ENCODE measurements around the gene PRPH.

The PRPH gene

GRCh38 chr12:49322708-49323523, 28.0 kb downstream of the PRPH start, which contains the start of gene TROAP:
TROAP (plus strand) TSS chr12:49323255; CDS start chr12:49323609, 354 bp downstream.
- no peak within 1 kb of the TSS for H3K27ac ChIP-seq (ENCODE audit: low read depth, low read length)
- no peaks in the 10 kb centered on the region for H3K27me3 ChIP-seq (ENCODE audit: control insufficient read depth in 5 of 5, insufficient read depth in 4 of 5, low read length in 5 of 5)
- peak within 1 kb of the TSS; percentile 75 to 82 (median 79) for H3K4me3 ChIP-seq (ENCODE audit: low read depth in 1 of 5, low read length in 5 of 5)
- no peaks in the 10 kb centered on the region for H3K36me3 ChIP-seq (ENCODE audit: control insufficient read depth in 5 of 5, insufficient read depth in 5 of 5, low read length in 5 of 5)
- H3K9ac ChIP-seq (ENCODE audit: low read length in 5 of 5), result peak within 1 kb of the TSS in 4 of 5 donors; percentile 55 to 86 (median 78)
- H3K4me1 ChIP-seq (ENCODE audit: control insufficient read depth in 5 of 5, insufficient read depth in 5 of 5, low read length in 5 of 5), result peaks cover 0 to 19% (median 15%) of the 10 kb centered on the region in 5 donors
- H3K9me3 ChIP-seq (ENCODE audit: control insufficient read depth in 5 of 5, low read length in 5 of 5), result no peaks in the 10 kb centered on the region

DNA sequence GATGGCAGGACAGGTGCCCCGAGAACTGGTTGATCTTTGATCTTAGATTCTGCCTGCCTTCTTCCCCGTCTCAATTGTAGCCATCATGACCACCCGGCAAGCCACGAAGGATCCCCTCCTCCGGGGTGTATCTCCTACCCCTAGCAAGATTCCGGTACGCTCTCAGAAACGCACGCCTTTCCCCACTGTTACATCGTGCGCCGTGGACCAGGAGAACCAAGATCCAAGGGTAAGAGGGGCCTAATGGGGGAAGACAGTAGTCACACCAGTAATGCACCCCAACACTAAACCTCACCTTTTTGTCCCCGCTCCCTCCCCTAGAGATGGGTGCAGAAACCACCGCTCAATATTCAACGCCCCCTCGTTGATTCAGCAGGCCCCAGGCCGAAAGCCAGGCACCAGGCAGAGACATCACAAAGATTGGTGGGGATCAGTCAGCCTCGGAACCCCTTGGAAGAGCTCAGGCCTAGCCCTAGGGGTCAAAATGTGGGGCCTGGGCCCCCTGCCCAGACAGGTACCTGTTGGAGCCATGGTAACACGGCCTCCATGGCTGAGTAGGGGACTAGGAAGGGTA, 28.7 kb downstream of the PRPH start:
- Histone ChIP-seq H3K36me3 (ENCODE audit: control insufficient read depth in 5 of 5, insufficient read depth in 5 of 5, low read length in 5 of 5) (no peaks in the 10 kb centered on the region), H3K4me3 (ENCODE audit: low read depth in 1 of 5, low read length in 5 of 5) (peak overlapping the region; percentile 65 to 82 (median 77)), H3K9ac (ENCODE audit: low read length in 5 of 5) (peak overlapping the region in 4 of 5 donors; percentile 31 to 74 (median 49)), H3K9me3 (ENCODE audit: control insufficient read depth in 5 of 5, low read length in 5 of 5) (no peaks in the 10 kb centered on the region), H3K27me3 (ENCODE audit: control insufficient read depth in 5 of 5, insufficient read depth in 4 of 5, low read length in 5 of 5) (no peaks in the 10 kb centered on the region), H3K4me1 (ENCODE audit: control insufficient read depth in 5 of 5, insufficient read depth in 5 of 5, low read length in 5 of 5) (peaks cover 0 to 19% (median 15%) of the 10 kb centered on the region in 5 donors), H3K27ac (ENCODE audit: low read depth, low read length) (no peak overlapping the region)

DNA sequence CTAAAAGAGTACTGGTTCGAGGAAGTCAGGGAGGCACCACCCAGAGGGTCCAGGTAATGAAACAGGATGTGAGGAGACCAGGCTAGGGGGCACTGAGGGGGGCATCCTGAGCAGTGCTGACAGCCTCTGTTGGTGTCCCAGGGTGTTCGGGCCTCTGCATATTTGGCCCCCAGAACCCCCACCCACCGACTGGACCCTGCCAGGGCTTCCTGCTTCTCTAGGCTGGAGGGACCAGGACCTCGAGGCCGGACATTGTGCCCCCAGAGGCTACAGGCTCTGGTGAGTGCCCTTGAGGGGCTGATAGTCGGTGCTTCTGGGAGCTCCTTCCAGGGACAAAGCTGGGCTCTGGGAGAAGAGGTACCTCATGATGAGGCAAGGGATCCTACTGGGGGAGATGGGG, 30.7 kb downstream of the PRPH start:
- no peak overlapping the region for H3K4me3 ChIP-seq (ENCODE audit: low read depth in 1 of 5, low read length in 5 of 5)
- H3K9ac ChIP-seq (ENCODE audit: low read length in 5 of 5), result no peak overlapping the region
- H3K27ac ChIP-seq (ENCODE audit: low read depth, low read length), result no peak overlapping the region
- no peaks in the 10 kb centered on the region for H3K36me3 ChIP-seq (ENCODE audit: control insufficient read depth in 5 of 5, insufficient read depth in 5 of 5, low read length in 5 of 5)
- peaks cover 0 to 10% (median 0%) of the 10 kb centered on the region in 5 donors for H3K27me3 ChIP-seq (ENCODE audit: control insufficient read depth in 5 of 5, insufficient read depth in 4 of 5, low read length in 5 of 5)
- H3K4me1 ChIP-seq (ENCODE audit: control insufficient read depth in 5 of 5, insufficient read depth in 5 of 5, low read length in 5 of 5), result peaks cover 0 to 19% (median 15%) of the 10 kb centered on the region in 5 donors
- H3K9me3 ChIP-seq (ENCODE audit: control insufficient read depth in 5 of 5, low read length in 5 of 5), result no peaks in the 10 kb centered on the region

- H3K27me3 ChIP-seq (ENCODE audit: control insufficient read depth in 5 of 5, insufficient read depth in 4 of 5, low read length in 5 of 5), result peaks cover under 1 to 22% (median 5%) of the 10 kb centered on the region in 5 donors
- peaks cover 0 to 22% (median 16%) of the 10 kb centered on the region in 5 donors for H3K4me1 ChIP-seq (ENCODE audit: control insufficient read depth in 5 of 5, insufficient read depth in 5 of 5, low read length in 5 of 5)
- no peak overlapping the region for H3K27ac ChIP-seq (ENCODE audit: low read depth, low read length)
- no peak overlapping the region for H3K9ac ChIP-seq (ENCODE audit: low read length in 5 of 5)
- no peak overlapping the region for H3K4me3 ChIP-seq (ENCODE audit: low read depth in 1 of 5, low read length in 5 of 5)
- no peaks in the 10 kb centered on the region for H3K9me3 ChIP-seq (ENCODE audit: control insufficient read depth in 5 of 5, low read length in 5 of 5)
- no peaks in the 10 kb centered on the region for H3K36me3 ChIP-seq (ENCODE audit: control insufficient read depth in 5 of 5, insufficient read depth in 5 of 5, low read length in 5 of 5)
Measured at GRCh38 chr12:49327368-49327767, 32.4 kb downstream of the PRPH start.

DNA sequence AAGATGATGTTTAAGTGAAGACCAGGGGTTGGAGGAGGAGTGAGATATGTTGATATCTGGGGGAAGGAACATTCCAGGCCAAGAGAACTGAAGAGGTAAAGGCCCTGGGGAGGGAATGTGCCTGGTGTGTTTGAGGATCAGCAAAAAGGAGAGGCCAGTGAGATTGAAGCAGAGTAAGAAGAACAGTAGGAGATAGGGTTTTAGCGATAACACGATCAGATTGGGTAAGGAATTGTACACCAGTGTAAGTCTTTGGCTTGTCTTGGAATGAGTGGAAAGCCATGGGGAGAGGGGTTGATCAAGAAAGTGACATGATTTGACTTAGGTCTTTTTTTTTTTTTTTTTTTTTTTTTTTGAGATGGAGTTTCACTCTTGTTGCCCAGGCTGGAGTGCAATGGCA, 32.9 kb downstream of the PRPH start:
- Histone ChIP-seq H3K36me3 (ENCODE audit: control insufficient read depth in 5 of 5, insufficient read depth in 5 of 5, low read length in 5 of 5) (no peaks in the 10 kb centered on the region), H3K9me3 (ENCODE audit: control insufficient read depth in 5 of 5, low read length in 5 of 5) (no peaks in the 10 kb centered on the region), H3K27ac (ENCODE audit: low read depth, low read length) (no peak overlapping the region)

GRCh38 chr12:49328816-49329215, 33.9 kb downstream of the PRPH start:
- Histone ChIP-seq H3K27me3 (ENCODE audit: control insufficient read depth in 5 of 5, insufficient read depth in 4 of 5, low read length in 5 of 5) (peaks cover 4 to 29% (median 14%) of the 10 kb centered on the region in 5 donors), H3K9me3 (ENCODE audit: control insufficient read depth in 5 of 5, low read length in 5 of 5) (no peaks in the 10 kb centered on the region), H3K4me3 (ENCODE audit: low read depth in 1 of 5, low read length in 5 of 5) (no peak overlapping the region), H3K36me3 (ENCODE audit: control insufficient read depth in 5 of 5, insufficient read depth in 5 of 5, low read length in 5 of 5) (no peaks in the 10 kb centered on the region), H3K27ac (ENCODE audit: low read depth, low read length) (no peak overlapping the region), H3K9ac (ENCODE audit: low read length in 5 of 5) (no peak overlapping the region), H3K4me1 (ENCODE audit: control insufficient read depth in 5 of 5, insufficient read depth in 5 of 5, low read length in 5 of 5) (peaks cover 0 to 18% (median 11%) of the 10 kb centered on the region in 5 donors)

More for the DNA sequence above, 32.9 kb downstream of the PRPH start:
- H3K27me3 ChIP-seq (ENCODE audit: control insufficient read depth in 5 of 5, insufficient read depth in 4 of 5, low read length in 5 of 5), result peaks cover 4 to 26% (median 9%) of the 10 kb centered on the region in 5 donors
- no peak overlapping the region for H3K9ac ChIP-seq (ENCODE audit: low read length in 5 of 5)
- H3K4me3 ChIP-seq (ENCODE audit: low read depth in 1 of 5, low read length in 5 of 5), result no peak overlapping the region
- peaks cover 0 to 21% (median 15%) of the 10 kb centered on the region in 5 donors for H3K4me1 ChIP-seq (ENCODE audit: control insufficient read depth in 5 of 5, insufficient read depth in 5 of 5, low read length in 5 of 5)

- H3K27ac ChIP-seq (ENCODE audit: low read depth, low read length), result no peak overlapping the region
- H3K4me1 ChIP-seq (ENCODE audit: control insufficient read depth in 5 of 5, insufficient read depth in 5 of 5, low read length in 5 of 5), result peaks cover 0 to 18% (median 11%) of the 10 kb centered on the region in 5 donors
- no peak overlapping the region for H3K4me3 ChIP-seq (ENCODE audit: low read depth in 1 of 5, low read length in 5 of 5)
- H3K9ac ChIP-seq (ENCODE audit: low read length in 5 of 5), result no peak overlapping the region
- no peaks in the 10 kb centered on the region for H3K36me3 ChIP-seq (ENCODE audit: control insufficient read depth in 5 of 5, insufficient read depth in 5 of 5, low read length in 5 of 5)
- H3K9me3 ChIP-seq (ENCODE audit: control insufficient read depth in 5 of 5, low read length in 5 of 5), result no peaks in the 10 kb centered on the region
- peaks cover 15 to 40% (median 24%) of the 10 kb centered on the region in 5 donors for H3K27me3 ChIP-seq (ENCODE audit: control insufficient read depth in 5 of 5, insufficient read depth in 4 of 5, low read length in 5 of 5)
Measured at GRCh38 chr12:49330032-49330619, 35.2 kb downstream of the PRPH start.

DNA sequence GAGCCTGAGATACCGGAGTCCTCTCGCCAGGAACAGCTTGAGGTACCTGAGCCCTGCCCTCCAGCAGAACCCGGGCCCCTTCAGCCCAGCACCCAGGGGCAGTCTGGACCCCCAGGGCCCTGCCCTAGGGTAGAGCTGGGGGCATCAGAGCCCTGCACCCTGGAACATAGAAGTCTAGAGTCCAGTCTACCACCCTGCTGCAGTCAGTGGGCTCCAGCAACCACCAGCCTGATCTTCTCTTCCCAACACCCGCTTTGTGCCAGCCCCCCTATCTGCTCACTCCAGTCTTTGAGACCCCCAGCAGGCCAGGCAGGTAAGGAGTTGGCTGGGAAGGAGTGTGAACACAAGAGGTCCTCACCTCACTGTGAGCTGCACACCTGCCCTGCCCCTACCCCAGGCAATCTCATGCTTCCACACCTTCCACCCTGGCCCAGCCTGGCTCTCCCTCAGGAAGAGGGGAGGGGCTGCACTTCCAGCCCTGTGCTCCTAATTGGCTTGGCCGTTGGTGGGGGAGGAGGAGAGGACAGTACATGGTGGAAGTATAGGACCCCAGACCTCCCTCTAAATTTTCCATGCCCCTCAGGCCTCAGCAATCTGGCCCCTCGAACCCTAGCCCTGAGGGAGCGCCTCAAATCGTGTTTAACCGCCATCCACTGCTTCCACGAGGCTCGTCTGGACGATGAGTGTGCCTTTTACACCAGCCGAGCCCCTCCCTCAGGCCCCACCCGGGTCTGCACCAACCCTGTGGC, 35.9 kb downstream of the PRPH start:
- Histone ChIP-seq H3K36me3 (ENCODE audit: control insufficient read depth in 5 of 5, insufficient read depth in 5 of 5, low read length in 5 of 5) (no peaks in the 10 kb centered on the region), H3K9me3 (ENCODE audit: control insufficient read depth in 5 of 5, low read length in 5 of 5) (no peaks in the 10 kb centered on the region), H3K4me3 (ENCODE audit: low read depth in 1 of 5, low read length in 5 of 5) (no peak overlapping the region), H3K27me3 (ENCODE audit: control insufficient read depth in 5 of 5, insufficient read depth in 4 of 5, low read length in 5 of 5) (peaks cover 21 to 47% (median 31%) of the 10 kb centered on the region in 5 donors), H3K27ac (ENCODE audit: low read depth, low read length) (no peak overlapping the region), H3K4me1 (ENCODE audit: control insufficient read depth in 5 of 5, insufficient read depth in 5 of 5, low read length in 5 of 5) (peaks cover 0 to 18% (median 11%) of the 10 kb centered on the region in 5 donors), H3K9ac (ENCODE audit: low read length in 5 of 5) (peak overlapping the region in 1 of 5 donors; percentile 5)

GRCh38 chr12:49331380-49332222, 36.7 kb downstream of the PRPH start:
- no peaks in the 10 kb centered on the region for H3K9me3 ChIP-seq (ENCODE audit: control insufficient read depth in 5 of 5, low read length in 5 of 5)
- peaks cover 0 to 26% (median 15%) of the 10 kb centered on the region in 5 donors for H3K4me1 ChIP-seq (ENCODE audit: control insufficient read depth in 5 of 5, insufficient read depth in 5 of 5, low read length in 5 of 5)
- no peaks in the 10 kb centered on the region for H3K36me3 ChIP-seq (ENCODE audit: control insufficient read depth in 5 of 5, insufficient read depth in 5 of 5, low read length in 5 of 5)
- H3K27me3 ChIP-seq (ENCODE audit: control insufficient read depth in 5 of 5, insufficient read depth in 4 of 5, low read length in 5 of 5), result peaks cover 29 to 55% (median 39%) of the 10 kb centered on the region in 5 donors
- no peak overlapping the region for H3K27ac ChIP-seq (ENCODE audit: low read depth, low read length)
- peak overlapping the region in 2 of 5 donors; percentile 5 to 7 for H3K9ac ChIP-seq (ENCODE audit: low read length in 5 of 5)
- H3K4me3 ChIP-seq (ENCODE audit: low read depth in 1 of 5, low read length in 5 of 5), result no peak overlapping the region
